HG03064 (cell line): Measurements from ENCODE around the gene MPV17L.
"Not testable (repeated sequence)": the region's sequence is repeated elsewhere in the genome, so short reads cannot be mapped to it uniquely, and the experiment has no call there.

Experiments used
- ATAC-seq: cut with Tn5 transposase; IDR thresholded peaks from one replicate; pipeline ENCODE4 v1.9.1; 2021; ENCODE audit warnings: low read depth; ENCODE audit not compliant: unreplicated experiment

MPV17L gene

DNA sequence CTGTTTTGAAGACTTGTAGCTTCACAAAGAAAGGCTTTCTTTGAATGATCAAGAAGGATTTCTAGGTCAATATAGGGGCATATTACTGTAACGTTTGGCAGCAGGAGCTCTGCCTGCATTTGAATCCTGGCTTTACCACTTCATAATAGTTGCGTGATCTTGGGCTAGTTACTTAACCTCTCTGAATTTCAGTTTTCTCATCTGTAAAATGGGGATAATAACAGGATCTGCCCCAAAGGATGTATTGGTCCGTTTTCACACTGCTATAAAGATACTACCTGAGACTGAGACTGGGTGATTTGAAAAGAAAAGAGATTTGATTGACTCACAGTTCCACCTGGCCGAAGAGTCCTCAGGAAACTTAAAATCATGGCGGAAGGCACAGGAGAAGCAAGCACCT lies 51.3 kb downstream of the MPV17L start:
- ATAC-seq = no peak

DNA sequence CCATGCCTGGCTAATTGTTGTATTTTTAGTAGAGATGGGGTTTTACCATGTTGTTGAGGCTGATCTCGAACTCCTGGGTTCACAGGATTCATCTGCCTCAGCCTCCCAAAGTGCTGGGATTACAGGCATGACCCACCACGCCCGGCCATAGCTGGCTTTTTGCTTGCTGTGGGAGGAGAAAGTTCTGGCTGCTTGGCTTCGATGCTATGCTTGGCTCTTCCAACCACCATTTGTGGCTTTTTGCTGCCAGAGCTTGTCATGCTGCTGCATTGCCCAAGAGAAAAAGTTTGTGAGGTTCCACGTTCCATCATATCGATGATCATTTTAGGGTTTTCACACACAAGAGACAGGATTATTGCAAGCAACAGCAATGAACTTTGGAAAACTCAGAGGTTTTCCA lies 55.1 kb downstream of the MPV17L start:
- no peak for ATAC-seq

DNA sequence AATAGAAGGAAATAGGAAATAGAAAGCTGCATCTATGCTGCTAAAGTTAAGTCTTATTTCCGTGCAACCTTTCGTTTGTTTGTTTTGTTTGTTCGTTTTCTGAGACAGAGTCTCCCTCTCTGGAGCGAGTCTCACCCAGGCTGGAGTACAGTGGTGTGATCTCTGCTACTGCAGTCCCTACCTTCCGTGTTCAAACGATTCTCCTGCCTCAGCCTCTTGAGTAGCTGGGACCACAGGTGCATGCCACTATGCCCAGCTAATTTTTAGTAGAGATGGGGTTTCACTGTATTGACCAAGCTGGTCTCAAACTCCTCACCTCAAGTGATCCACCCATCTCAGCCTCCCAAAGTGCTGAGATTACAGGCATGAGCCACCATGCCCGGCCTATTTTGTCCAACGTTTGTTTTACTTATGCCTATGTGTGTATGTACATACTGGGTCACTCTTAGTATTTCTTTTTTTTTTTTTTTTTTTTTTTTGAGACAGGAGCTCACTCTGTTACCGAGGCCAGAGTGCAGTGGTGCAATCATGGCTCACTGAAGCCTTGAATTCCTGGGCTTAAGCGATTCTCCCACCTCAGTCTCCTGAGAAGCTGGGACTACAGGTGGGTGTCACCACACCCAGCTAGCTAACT lies 55.7 kb downstream of the MPV17L start:
- no peak for ATAC-seq

DNA sequence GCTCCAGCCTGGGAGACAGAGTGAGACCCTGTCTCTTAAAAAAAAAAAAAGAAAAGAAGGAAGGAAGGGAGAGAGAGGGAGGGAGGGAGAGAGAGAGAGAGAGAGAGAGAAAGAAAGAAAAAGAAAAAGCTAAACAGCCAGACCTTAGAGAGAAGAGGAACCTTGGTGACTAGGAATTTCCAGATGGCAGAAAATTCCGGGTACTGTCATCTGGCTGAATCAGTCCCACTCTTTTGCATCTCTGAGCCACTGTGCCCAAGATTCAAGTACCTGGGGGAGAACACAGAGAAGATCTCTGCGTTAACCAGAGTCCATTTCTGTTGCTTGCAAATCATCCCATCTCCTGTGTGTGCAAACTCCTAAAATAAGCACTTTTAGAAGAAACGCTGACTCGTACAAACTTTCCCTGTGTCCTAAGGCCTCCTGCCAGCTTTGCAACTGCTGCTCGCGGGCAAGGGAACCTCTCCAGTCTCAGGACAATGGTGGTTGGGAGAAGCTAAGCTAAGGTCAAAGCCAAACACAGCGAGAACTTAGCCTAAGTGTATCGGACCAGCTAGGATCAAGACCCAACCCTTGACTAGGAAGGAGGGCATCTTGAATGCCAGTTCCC lies 56.8 kb downstream of the MPV17L start:
- no peak for ATAC-seq

DNA sequence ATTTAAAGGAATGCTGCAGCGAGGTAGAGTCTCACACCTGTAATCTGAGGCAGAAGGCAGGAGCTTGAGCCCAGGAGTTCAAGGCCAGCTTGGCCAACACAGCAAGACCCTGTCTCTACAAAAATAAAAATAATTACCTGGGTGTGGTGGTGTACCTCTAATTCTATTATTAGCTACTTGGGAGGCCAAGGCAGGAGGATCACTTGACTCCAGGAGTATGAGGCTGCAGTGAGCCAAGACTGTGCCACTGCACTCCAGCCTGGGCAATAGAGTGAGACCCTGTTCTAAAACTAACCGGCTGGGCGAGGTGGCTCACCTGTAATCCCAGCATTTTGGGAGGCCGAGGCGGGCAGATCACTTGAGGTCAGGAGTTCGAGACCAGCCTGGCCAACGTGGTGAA lies 57.7 kb downstream of the MPV17L start:
- ATAC-seq = not testable (repeated sequence)

DNA sequence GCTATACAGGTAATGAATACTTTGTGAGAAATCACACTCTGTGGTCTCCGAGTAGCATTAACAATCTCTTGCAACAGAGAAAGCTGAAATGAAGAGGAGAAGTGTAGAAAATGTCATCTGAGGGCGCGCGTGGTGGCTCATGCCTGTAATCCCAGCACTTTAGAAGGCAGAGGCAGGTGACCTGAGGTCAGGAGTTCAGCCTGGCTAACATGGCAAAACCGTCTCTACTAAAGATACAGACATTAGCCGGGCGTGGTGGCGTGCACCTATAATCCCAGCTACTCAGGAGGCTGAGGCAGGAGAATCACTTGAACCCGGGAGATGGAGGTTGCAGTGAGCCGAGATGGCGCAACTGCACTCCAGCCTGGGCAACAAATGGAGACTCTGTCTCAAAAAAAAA lies 59.4 kb downstream of the MPV17L start:
- not testable (repeated sequence) for ATAC-seq

DNA sequence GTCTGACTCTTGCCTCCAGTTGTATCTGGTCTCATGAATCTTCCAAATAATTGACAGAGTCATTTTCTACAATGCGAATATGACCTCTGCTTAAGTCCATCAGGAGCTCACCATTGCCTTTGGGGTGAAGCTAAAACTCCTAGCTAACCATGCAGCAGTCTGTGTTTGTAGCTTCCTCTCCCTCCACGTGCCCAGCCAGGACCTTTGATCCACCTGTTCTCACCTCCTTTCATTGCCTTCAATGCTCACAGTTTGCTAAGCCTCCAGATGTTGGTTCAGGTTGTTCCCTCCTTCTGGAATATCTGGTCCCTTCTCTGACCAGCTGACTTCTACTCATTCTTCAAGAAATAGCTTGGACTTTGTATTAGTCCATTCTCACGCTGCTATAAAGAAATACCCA lies 61.8 kb downstream of the MPV17L start:
- no peak for ATAC-seq

DNA sequence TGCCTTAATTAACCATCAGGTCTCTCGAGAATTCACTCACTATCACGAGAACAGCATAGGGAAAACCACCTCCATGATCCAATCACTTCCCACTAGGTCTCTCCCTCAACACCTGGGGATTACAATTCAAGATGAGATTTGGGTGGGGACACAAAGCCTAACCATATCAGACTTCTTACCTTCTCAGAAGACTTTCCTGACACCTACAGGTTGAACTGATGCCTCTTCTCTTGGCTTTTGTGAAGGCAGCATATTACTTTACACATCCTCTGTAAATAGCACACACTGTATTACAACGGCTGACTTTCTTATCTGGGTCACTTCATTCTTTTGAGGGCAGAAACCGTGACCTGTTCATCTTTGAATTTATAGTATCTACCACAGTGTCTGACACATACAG lies 62.4 kb downstream of the MPV17L start:
- ATAC-seq = no peak

DNA sequence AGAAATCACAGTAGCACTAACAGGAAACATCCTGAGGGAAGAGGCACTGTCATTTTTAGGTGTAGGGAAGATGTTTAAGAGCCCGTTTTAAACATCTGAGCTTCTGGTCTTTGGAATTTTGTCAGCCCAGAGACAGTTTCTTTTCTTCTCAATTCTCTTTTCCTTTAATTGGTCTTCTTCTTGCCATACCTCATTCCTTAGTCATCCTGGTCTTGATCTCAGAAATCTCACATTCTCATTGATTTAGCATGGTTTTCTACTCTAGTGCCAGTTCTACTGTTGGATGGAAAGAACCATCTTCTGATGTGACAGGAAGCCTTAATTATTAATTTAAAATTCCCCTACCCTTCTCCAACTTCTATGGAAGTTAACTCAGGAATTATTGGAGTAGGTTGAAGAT lies 64.2 kb downstream of the MPV17L start:
- no peak for ATAC-seq

DNA sequence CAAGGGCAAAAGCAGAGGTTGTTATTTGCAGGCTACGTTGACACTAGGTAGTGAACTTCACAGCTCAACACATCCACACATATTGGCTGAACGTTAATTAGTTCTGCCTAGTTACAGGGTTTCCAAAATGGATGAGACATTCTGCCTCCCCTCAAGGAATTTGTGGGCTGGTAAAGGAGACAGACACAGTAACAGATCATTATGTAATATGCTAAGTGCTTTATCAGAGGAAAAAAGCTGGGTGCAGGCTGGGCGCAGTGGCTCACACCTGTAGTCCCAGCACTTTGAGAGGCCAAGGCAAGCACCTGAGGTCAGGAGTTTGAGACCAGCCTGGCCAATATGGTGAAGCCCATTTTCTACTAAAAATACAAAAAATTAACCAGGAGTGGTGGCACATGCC lies 65.0 kb downstream of the MPV17L start:
- no peak for ATAC-seq

DNA sequence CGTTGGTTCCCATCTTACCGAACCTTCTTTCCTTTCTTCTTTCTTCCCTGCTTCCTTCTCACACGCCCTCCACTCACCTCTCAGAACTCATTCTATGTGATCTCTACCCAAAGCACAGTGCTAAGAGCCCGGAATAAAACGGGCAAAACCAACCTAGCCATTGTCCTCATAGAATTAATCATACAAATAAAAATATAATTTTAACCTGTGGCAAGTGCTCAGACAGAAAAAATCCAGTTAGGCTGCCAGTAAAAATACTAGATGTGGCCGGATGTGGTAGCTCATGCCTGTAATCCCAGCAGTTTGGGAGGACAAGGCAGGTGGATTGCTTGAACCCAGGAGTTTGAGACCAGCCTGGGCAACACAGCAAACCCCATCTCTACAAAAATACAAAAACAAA lies 65.8 kb downstream of the MPV17L start:
- no peak for ATAC-seq
